OCI-LY1 (cell line): ENCODE measurements around the gene NPAS3.

Experiments
- H2AFZ ChIP-seq: fragments of 200-600 bp; sonication (generic), shearing (Covaris generic); 2 replicates; pipeline ENCODE4 v1.6.0; 2014; ENCODE audit warnings: antibody characterized with exemption, mild to moderate bottlenecking, low read length
- H3F3A ChIP-seq: fragments of 200-600 bp; sonication (generic), shearing (Covaris generic); 2 replicates; pipeline ENCODE4 v1.6.0; 2014; ENCODE audit warnings: mild to moderate bottlenecking, antibody characterized with exemption, low read length, moderate library complexity; ENCODE audit not compliant: insufficient read depth
- H3K27ac ChIP-seq: fragments of 200-600 bp; sonication (generic); 2 replicates; pipeline ENCODE4 v1.5.1; 2014; ENCODE audit warnings: low read length, mixed run types, mild to moderate bottlenecking, low read depth; ENCODE audit not compliant: poor library complexity, severe bottlenecking
- H3K27me3 ChIP-seq: fragments of 200-600 bp; sonication (generic); 2 replicates; pipeline ENCODE4 v1.6.0; 2014; ENCODE audit warnings: antibody characterized with exemption, mild to moderate bottlenecking, low read length, moderate library complexity; ENCODE audit not compliant: insufficient read depth
- H3K36me3 ChIP-seq: fragments of 200-600 bp; sonication (generic); 2 replicates; pipeline ENCODE4 v1.6.1; 2014; ENCODE audit warnings: mild to moderate bottlenecking, antibody characterized with exemption, low read length, moderate library complexity, mixed read lengths; ENCODE audit not compliant: insufficient read depth
- H3K4me1 ChIP-seq: fragments of 200-600 bp; sonication (generic); 2 replicates; pipeline ENCODE4 v1.5.1; 2014; ENCODE audit warnings: mild to moderate bottlenecking, low read length, moderate library complexity; ENCODE audit not compliant: insufficient read depth, severe bottlenecking
- H3K4me2 ChIP-seq: fragments of 200-600 bp; sonication (generic), shearing (Covaris generic); 2 replicates; pipeline ENCODE4 v1.6.1; 2014; ENCODE audit warnings: low read length
- H3K4me3 ChIP-seq: fragments of 200-600 bp; sonication (generic); 2 replicates; pipeline ENCODE4 v1.5.1; 2014; ENCODE audit warnings: low read length, low read depth, mild to moderate bottlenecking, mixed read lengths; ENCODE audit not compliant: poor library complexity, severe bottlenecking
- H3K79me2 ChIP-seq: fragments of 200-600 bp; shearing (Covaris generic); 2 replicates; pipeline ENCODE4 v1.6.1; 2016; ENCODE audit warnings: mixed run types, low read length, mixed read lengths; ENCODE audit not compliant: insufficient read depth
- H3K9ac ChIP-seq: fragments of 200-600 bp; sonication (generic), shearing (Covaris generic); 2 replicates; pipeline ENCODE4 v1.6.1; 2014; ENCODE audit warnings: mild to moderate bottlenecking, low read length, mixed read lengths
- H3K9me2 ChIP-seq: fragments of 200-600 bp; sonication (generic), shearing (Covaris generic); 2 replicates; pipeline ENCODE4 v1.6.1; 2014; ENCODE audit warnings: low read depth, mild to moderate bottlenecking, low read length, mixed read lengths
- H3K9me3 ChIP-seq: fragments of 200-600 bp; shearing (Covaris generic); 2 replicates; pipeline ENCODE4 v1.6.1; 2014; ENCODE audit warnings: low read length, mixed read lengths
- H4K20me1 ChIP-seq: fragments of 200-600 bp; sonication (generic), shearing (Covaris generic); 2 replicates; pipeline ENCODE4 v1.6.0; 2016; ENCODE audit warnings: mild to moderate bottlenecking, low read length; ENCODE audit not compliant: insufficient read depth
- EZH2 ChIP-seq: fragments of 200-600 bp; sonication (generic), shearing (Covaris generic); IDR thresholded peaks from 2 replicates; pipeline ENCODE4 v1.8.0; 2017; ENCODE audit warnings: borderline replicate concordance, mixed run types, mild to moderate bottlenecking, antibody characterized with exemption, low read length, moderate library complexity, mixed read lengths
- TF ChIP-seq, protein P1 (sequence below): fragments of 200-600 bp; sonication (generic), shearing (Covaris generic); IDR thresholded peaks from 2 replicates; pipeline ENCODE4 v1.5.1; 2017; ENCODE audit warnings: mild to moderate bottlenecking, antibody characterized with exemption, low read length, moderate library complexity, mixed read lengths

The NPAS3 gene

DNA sequence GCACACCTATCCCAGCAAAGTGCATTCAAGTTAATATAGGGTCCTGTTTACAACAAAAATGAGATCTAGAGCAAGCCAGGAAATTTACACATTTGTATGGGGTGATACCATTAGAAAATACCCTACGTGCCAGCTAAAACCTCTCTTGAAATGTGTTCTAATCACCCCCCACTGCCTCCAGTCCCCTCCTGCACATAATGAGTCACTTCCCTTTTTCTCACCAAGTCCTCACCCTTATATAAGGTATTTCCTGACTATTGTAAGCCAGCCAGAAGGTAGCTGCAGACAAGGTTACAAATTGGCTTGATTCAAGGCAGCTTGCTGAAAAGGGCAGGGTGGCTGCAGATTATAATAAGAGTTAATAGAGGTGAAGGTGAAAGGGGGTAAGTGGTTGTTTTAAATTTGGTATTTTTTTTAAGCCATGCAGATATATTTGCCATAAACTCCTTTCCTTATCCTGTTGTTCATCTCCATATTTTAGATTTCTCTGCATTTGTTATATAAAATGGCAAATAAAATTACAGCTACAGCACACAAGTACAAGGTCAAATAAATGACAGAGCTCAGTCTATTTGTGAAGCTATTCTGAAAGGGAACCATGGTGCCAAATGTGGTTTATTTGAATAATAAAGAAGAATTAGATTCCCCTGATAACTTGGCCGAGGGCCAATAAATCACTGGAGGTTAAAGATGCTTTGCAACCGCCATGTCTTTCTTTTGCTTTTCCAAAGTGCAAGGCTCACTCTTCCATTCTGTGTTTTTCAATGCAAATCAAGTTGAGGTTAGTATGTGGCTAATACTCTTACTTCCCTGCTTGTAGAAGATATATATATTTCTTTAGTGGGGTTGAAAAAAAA lies 626.3 kb downstream of the NPAS3 start:
- H2AFZ ChIP-seq: no peak overlapping the region
- no peaks in the 10 kb centered on the region for H3F3A ChIP-seq
- no peak overlapping the region for H3K4me2 ChIP-seq
- H3K27me3 ChIP-seq: no peaks in the 10 kb centered on the region
- no peaks in the 10 kb centered on the region for H4K20me1 ChIP-seq
- H3K4me3 ChIP-seq: no peak overlapping the region
- TF ChIP-seq, protein P1, sequence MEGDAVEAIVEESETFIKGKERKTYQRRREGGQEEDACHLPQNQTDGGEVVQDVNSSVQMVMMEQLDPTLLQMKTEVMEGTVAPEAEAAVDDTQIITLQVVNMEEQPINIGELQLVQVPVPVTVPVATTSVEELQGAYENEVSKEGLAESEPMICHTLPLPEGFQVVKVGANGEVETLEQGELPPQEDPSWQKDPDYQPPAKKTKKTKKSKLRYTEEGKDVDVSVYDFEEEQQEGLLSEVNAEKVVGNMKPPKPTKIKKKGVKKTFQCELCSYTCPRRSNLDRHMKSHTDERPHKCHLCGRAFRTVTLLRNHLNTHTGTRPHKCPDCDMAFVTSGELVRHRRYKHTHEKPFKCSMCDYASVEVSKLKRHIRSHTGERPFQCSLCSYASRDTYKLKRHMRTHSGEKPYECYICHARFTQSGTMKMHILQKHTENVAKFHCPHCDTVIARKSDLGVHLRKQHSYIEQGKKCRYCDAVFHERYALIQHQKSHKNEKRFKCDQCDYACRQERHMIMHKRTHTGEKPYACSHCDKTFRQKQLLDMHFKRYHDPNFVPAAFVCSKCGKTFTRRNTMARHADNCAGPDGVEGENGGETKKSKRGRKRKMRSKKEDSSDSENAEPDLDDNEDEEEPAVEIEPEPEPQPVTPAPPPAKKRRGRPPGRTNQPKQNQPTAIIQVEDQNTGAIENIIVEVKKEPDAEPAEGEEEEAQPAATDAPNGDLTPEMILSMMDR: no peak
- no peak for TF ChIP-seq EZH2
- H3K9ac ChIP-seq: no peak overlapping the region
- no peak overlapping the region for H3K27ac ChIP-seq
- no peaks in the 10 kb centered on the region for H3K9me3 ChIP-seq
- no peaks in the 10 kb centered on the region for H3K4me1 ChIP-seq
- H3K9me2 ChIP-seq: no peaks in the 10 kb centered on the region
- H3K79me2 ChIP-seq: no peaks in the 10 kb centered on the region
- no peaks in the 10 kb centered on the region for H3K36me3 ChIP-seq

- Histone ChIP-seq H3K9me2 (no peaks in the 10 kb centered on the region), H2AFZ (no peak overlapping the region), H3K4me3 (no peak overlapping the region), H3K36me3 (no peaks in the 10 kb centered on the region), H3K27me3 (no peaks in the 10 kb centered on the region), H3K9ac (no peak overlapping the region), H3K4me2 (no peak overlapping the region), H3K79me2 (no peaks in the 10 kb centered on the region), H3K4me1 (no peaks in the 10 kb centered on the region), H4K20me1 (no peaks in the 10 kb centered on the region), H3F3A (no peaks in the 10 kb centered on the region), H3K9me3 (no peaks in the 10 kb centered on the region), H3K27ac (no peak overlapping the region)
- TF ChIP-seq, protein P1: no peak
- TF ChIP-seq EZH2: no peak
Observed at GRCh38 chr14:33566082-33566481, 627.4 kb downstream of the NPAS3 start.

- H3K79me2 ChIP-seq: no peaks in the 10 kb centered on the region
- TF ChIP-seq EZH2: no peak
- TF ChIP-seq, protein P1: no peak
- H3K9me2 ChIP-seq: no peaks in the 10 kb centered on the region
- no peaks in the 10 kb centered on the region for H3K4me1 ChIP-seq
- no peak overlapping the region for H2AFZ ChIP-seq
- H3K9ac ChIP-seq: no peak overlapping the region
- no peaks in the 10 kb centered on the region for H3K9me3 ChIP-seq
- H3K27ac ChIP-seq: no peak overlapping the region
- H3K4me3 ChIP-seq: no peak overlapping the region
- H3K36me3 ChIP-seq: no peaks in the 10 kb centered on the region
- H3F3A ChIP-seq: no peaks in the 10 kb centered on the region
- no peaks in the 10 kb centered on the region for H3K27me3 ChIP-seq
- H3K4me2 ChIP-seq: no peak overlapping the region
- H4K20me1 ChIP-seq: no peaks in the 10 kb centered on the region
Observed at GRCh38 chr14:33567023-33567728, 628.5 kb downstream of the NPAS3 start.
